HG03280 (cell line): ENCODE results near the gene TBC1D3B.
"Not testable (repeated sequence)": the region's sequence is repeated elsewhere in the genome, so short reads cannot be mapped to it uniquely, and the experiment has no call there.

Experiments
- ATAC-seq: cut with Tn5 transposase; IDR thresholded peaks from one replicate; pipeline ENCODE4 v1.9.1; 2021; ENCODE audit warnings: mild to moderate bottlenecking, moderate library complexity; ENCODE audit not compliant: unreplicated experiment

Gene TBC1D3B

GRCh38 chr17:36176536-36176935, at the start of gene TBC1D3B:
Gene TBC1D3B (minus strand): TSS chr17:36176636. CDS start chr17:36175050, 1,586 bp downstream.
- ATAC-seq = not testable (repeated sequence)

- ATAC-seq = not testable (repeated sequence)
Observed at GRCh38 chr17:36222967-36223366, 46.5 kb upstream of the TBC1D3B start.

- not testable (repeated sequence) for ATAC-seq
Observed at GRCh38 chr17:36221581-36222100, 45.2 kb upstream of the TBC1D3B start.

- ATAC-seq = not testable (repeated sequence)
Observed at GRCh38 chr17:36220737-36221580, 44.5 kb upstream of the TBC1D3B start.

- ATAC-seq = not testable (repeated sequence)
Observed at GRCh38 chr17:36219556-36219955, 43.1 kb upstream of the TBC1D3B start.

- not testable (repeated sequence) for ATAC-seq
Observed at GRCh38 chr17:36215406-36216308, 39.2 kb upstream of the TBC1D3B start.

- no peak for ATAC-seq
Observed at GRCh38 chr17:36214918-36215317, 38.5 kb upstream of the TBC1D3B start.

- ATAC-seq = no peak
Observed at GRCh38 chr17:36213695-36214094, 37.3 kb upstream of the TBC1D3B start.

GRCh38 chr17:36212966-36213365, 36.5 kb upstream of the TBC1D3B start:
- no peak for ATAC-seq

- ATAC-seq = no peak
Observed at GRCh38 chr17:36212272-36212605, 35.8 kb upstream of the TBC1D3B start.

GRCh38 chr17:36211484-36212271, 35.2 kb upstream of the TBC1D3B start:
- ATAC-seq = not testable (repeated sequence)

GRCh38 chr17:36210439-36211211, 34.2 kb upstream of the TBC1D3B start, which contains the start of gene CCL4L2:
Gene CCL4L2 (plus strand): TSS chr17:36211063.
- ATAC-seq = peak; percentile 56

- ATAC-seq = no peak
Observed at GRCh38 chr17:36209575-36209974, 33.1 kb upstream of the TBC1D3B start.

GRCh38 chr17:36207383-36207782, 30.9 kb upstream of the TBC1D3B start:
- not testable (repeated sequence) for ATAC-seq

- ATAC-seq = not testable (repeated sequence)
Observed at GRCh38 chr17:36206486-36206821, 30.0 kb upstream of the TBC1D3B start.

- peak; percentile 13 for ATAC-seq
Observed at GRCh38 chr17:36205637-36206485, 29.4 kb upstream of the TBC1D3B start.

GRCh38 chr17:36204724-36205500, 28.5 kb upstream of the TBC1D3B start:
- no peak for ATAC-seq

GRCh38 chr17:36203335-36203734, 26.9 kb upstream of the TBC1D3B start:
- no peak for ATAC-seq
